ENCODE measurements around the gene HOTAIR.

Gene HOTAIR

GRCh38 chr12:53940443-53941014 lies 34.2 kb downstream of the HOTAIR start:
- DNase-seq: no peak

- no peak for DNase-seq
Observed at GRCh38 chr12:53939141-53940108, 35.3 kb downstream of the HOTAIR start.

GRCh38 chr12:53938326-53939140 lies 36.2 kb downstream of the HOTAIR start, which contains the start of gene HOXC13:
Gene HOXC13, plus strand, starts transcription at chr12:53938831. Its CDS starts 76 bp downstream, at chr12:53938907.
- no peak for DNase-seq

GRCh38 chr12:53937596-53938325 lies 37.0 kb downstream of the HOTAIR start:
- DNase-seq: no peak

GRCh38 chr12:53937099-53937498 lies 37.7 kb downstream of the HOTAIR start:
- DNase-seq: no peak

GRCh38 chr12:53935383-53936341 lies 39.1 kb downstream of the HOTAIR start:
- DNase-seq: no peak

GRCh38 chr12:53932915-53933314 lies 41.8 kb downstream of the HOTAIR start:
- no peak for DNase-seq

- DNase-seq: no peak
Observed at GRCh38 chr12:53931844-53932581, 42.7 kb downstream of the HOTAIR start.

- DNase-seq: no peak
Observed at GRCh38 chr12:53930591-53931255, 44.0 kb downstream of the HOTAIR start.

- no peak for DNase-seq
Observed at GRCh38 chr12:53929527-53929926, 45.2 kb downstream of the HOTAIR start.

- DNase-seq: no peak
Observed at GRCh38 chr12:53928054-53928835, 46.5 kb downstream of the HOTAIR start.

- no peak for DNase-seq
Observed at GRCh38 chr12:53927220-53928029, 47.3 kb downstream of the HOTAIR start.

- DNase-seq: no peak
Observed at GRCh38 chr12:53924521-53925405, 50.0 kb downstream of the HOTAIR start.

- DNase-seq: no peak
Observed at GRCh38 chr12:53916788-53917655, 57.7 kb downstream of the HOTAIR start.
